GM18526 (cell line): ENCODE results near the gene SPTBN1.

ENCODE experiments used
- POLR2A ChIP-seq: IDR thresholded peaks from 3 replicates; pipeline ENCODE4 v1.6.1; 2011; ENCODE audit not compliant: insufficient read length; ENCODE audit errors: extremely low read depth

Gene SPTBN1

DNA sequence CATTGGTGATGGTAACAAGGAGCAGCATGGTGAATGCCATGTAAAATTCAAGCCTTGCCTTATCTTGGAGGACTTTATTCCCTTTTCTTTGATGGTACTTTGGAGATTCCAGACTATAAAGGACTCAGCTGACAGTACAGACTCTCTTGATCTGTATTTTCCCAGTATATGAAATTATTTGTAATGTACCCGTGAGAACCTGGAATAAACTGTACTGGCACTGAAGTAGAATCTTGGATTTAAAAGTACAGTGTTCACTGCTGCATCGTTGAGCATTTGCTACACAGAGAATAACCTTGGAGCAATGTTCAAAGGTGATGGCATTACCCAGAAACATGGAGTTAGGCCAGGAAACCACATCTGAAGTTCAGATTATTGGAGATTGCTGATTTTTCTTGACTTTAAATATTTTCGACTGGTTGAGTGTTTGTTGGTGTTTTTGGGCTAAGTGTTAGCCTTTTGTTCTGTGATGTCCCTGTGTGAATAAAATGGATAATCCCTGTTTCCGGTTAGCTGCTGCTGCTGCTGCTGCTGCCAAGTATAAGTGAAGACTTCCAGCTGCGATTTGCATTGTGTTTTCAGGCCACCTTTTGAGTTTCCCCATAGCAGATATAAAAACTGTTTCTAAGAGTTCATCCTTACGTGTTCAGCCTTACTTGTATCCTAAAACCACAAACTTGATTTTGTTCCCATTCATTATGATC lies 122.0 kb downstream of the SPTBN1 start:
- no peak for TF ChIP-seq POLR2A

DNA sequence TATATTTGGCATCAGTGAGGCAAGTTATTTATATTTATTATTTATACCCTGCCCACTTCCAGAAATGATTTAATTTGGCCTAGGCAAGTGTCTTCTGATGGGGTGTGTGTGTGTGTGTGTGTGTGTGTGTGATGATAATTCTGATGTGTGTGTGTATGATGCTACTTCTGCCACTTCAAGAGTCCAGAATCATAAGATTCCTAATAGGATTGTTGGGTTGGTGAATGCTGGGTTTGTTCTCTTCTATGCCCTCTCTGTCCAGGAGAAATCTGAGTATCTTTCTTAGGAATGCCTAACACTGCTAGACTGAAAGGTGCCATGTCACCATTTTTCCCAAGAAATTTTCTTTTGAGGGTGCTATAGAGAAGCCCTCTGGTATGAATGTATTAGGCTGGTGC lies 122.5 kb downstream of the SPTBN1 start:
- TF ChIP-seq POLR2A = no peak

- TF ChIP-seq POLR2A = no peak
Observed at GRCh38 chr2:54579061-54579681, 123.0 kb downstream of the SPTBN1 start.

DNA sequence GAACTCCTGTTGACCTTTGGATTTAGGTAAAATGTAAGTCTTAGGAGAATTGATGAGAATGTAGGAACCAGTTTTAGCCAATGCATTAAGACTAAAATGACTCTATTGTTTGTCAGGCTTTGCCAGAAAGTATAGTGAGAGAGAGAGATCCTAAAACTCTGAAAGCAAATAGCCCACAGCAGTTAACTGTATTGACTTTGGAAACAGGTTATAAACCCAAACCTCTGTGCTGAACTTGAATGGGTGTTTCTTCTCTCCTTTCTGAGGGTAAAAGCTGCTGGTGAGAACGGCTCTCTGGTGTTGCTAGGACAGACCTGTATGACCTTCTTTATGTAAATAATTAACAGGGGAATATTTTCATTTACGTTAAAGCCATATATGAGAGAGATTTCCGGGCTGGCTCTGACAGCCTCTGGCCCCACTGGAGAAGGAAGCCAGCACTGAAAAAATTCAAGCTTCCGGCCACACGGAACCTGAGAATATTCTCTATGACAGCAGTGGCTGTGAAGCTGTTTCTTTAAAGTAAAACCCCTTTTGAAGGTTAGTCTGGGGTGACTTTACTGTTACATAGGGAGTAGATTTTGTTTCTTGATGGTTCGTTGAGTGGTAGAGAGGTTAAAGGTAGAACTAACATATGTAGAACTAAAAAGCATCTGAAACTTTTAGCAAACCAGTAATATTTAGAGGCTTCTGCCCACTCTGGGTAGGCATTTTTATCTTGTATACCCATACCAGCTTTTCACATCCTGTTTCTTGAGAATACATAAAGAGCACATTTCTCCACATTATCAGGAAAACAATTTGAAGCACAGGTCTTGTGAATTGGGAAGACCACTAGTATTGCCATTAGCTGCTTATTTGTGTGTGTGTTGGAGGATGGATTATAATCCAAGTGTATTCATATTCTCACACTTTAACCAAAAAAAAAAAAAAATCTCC lies 123.8 kb downstream of the SPTBN1 start:
- TF ChIP-seq POLR2A = peak; percentile 12

- TF ChIP-seq POLR2A = no peak
Observed at GRCh38 chr2:54581326-54582039, 125.4 kb downstream of the SPTBN1 start.

DNA sequence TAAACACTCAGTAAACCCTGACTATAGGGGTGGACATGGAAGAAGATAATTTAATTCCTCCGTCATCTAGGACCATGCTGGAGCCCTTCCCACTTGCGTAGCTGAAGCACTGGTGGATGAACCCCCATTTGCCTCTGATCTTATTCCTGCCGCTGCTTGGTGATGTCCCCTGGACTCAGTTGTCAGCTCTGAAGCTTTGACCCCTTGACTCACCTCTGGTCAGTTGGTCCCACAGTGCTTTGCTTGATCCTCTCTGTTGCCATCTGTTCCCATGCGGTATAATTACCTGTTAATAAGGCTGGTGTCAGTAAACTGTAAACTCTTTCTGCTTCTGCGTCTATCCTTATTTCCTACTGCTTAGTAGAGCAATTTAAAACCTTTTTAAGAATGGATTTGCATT lies 126.9 kb downstream of the SPTBN1 start:
- no peak for TF ChIP-seq POLR2A

- no peak for TF ChIP-seq POLR2A
Observed at GRCh38 chr2:54584598-54584997, 128.5 kb downstream of the SPTBN1 start.

- TF ChIP-seq POLR2A = no peak
Observed at GRCh38 chr2:54585136-54585733, 129.1 kb downstream of the SPTBN1 start.

GRCh38 chr2:54586062-54586461 lies 129.9 kb downstream of the SPTBN1 start:
- TF ChIP-seq POLR2A = no peak

DNA sequence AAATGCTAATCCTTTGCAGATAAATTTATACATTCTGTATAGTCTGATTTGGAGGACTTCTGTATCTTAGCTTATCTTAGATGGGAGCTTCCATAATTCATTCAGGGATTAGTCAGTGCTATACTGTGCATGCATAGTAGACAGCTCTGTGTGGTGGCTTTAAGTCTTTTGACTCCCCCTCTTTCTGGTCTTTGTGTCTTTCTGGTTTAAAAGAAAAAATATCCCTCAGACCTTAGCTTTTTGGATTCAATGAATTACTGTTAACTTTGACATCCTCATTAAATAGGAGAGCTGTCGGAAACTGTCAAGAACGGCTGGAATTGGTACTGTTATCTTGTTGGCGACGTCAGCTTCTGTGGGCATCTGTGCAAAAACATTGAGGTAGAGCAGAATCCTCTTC lies 130.4 kb downstream of the SPTBN1 start:
- TF ChIP-seq POLR2A = no peak

- no peak for TF ChIP-seq POLR2A
Observed at GRCh38 chr2:54587171-54588016, 131.3 kb downstream of the SPTBN1 start.

DNA sequence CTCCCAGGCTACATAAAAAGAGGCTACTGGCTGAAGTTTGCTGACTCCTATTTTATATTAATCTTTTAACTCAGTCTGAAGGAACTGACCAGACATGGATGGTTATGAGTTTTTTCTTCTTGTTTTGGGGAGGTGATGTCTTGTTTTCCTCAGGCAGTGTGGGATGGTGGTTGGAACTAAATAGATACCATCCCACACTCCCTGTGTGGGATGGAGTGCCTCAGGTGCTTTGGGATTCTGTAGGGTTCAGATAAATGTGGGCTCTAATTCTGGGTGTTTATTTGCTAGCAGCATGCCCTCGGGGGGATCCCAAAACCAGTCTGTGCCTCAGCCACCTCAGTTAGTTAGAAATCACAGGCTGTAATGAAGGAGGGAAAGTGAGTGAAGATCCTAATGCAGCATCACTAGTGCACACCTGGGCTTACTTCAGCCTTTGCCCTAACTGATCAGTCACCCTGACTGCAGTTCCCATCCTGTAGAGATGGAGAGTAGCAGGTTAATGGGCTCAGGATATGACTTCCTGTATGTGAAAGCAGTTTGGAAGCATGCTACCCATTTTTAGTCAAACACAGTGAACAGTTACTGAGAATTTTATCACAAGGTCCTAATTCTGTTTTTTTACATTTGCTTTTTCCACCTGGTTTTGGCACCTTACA lies 132.2 kb downstream of the SPTBN1 start:
- no peak for TF ChIP-seq POLR2A

GRCh38 chr2:54589038-54589339 lies 132.9 kb downstream of the SPTBN1 start:
- TF ChIP-seq POLR2A = no peak
